Neuron (in vitro differentiated cells): Measurements from ENCODE around the gene CIB4.

Experiments used
- H2AFZ ChIP-seq: one replicate; pipeline ENCODE4 v1.6.1; 2013; ENCODE audit warnings: low read depth, mild to moderate bottlenecking, inconsistent platforms, low read length, moderate library complexity
- H3K27me3 ChIP-seq: one replicate; pipeline ENCODE4 v1.6.1; 2013; ENCODE audit warnings: low read length; ENCODE audit not compliant: insufficient read depth
- H3K36me3 ChIP-seq: one replicate; pipeline ENCODE4 v1.6.1; 2013; ENCODE audit warnings: low read length; ENCODE audit not compliant: insufficient read depth
- H3K4me1 ChIP-seq: one replicate; pipeline ENCODE4 v1.6.1; 2013; ENCODE audit warnings: low read length; ENCODE audit not compliant: insufficient read depth
- H3K4me3 ChIP-seq: 2 replicates; pipeline ENCODE4 v1.5.1; 2013; ENCODE audit warnings: mild to moderate bottlenecking, low read length, moderate library complexity
- H3K9me3 ChIP-seq: one replicate; pipeline ENCODE4 v1.6.1; 2013; ENCODE audit warnings: low read length

CIB4 gene

DNA sequence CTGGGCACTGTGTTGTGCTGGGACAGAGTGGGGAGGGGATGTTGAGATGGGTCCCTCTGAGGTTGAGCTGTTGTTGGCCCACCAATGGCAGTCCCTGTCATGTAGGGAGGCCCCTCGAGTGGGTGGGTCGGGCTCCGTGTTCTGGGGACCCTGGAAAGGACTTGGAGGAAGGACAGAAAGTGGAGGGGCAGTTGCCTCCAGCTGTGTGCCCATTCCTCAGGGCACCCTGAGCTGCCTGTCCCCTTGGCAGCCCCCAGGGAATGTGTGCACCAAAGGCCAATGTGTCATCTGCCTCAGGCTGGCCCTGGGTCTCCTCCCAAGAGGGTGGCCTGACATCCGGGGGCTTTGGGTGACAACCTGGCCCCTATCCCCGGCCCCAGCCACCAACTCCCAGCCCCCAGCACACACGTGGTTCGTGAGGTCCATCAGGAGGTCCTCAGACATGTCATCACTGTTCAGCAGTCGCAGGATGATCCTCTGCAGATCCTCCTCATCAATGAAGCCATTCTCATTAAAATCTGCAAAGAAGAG, 57.7 kb downstream of the CIB4 start:
- no peak overlapping the region for H3K4me3 ChIP-seq
- H2AFZ ChIP-seq, result no peak overlapping the region
- H3K9me3 ChIP-seq, result no peaks in the 10 kb centered on the region
- no peaks in the 10 kb centered on the region for H3K36me3 ChIP-seq
- H3K27me3 ChIP-seq, result peaks cover 11% of the 10 kb centered on the region
- no peaks in the 10 kb centered on the region for H3K4me1 ChIP-seq

GRCh38 chr2:26582890-26583289, 58.3 kb downstream of the CIB4 start:
- peaks cover 11% of the 10 kb centered on the region for H3K27me3 ChIP-seq
- H2AFZ ChIP-seq, result no peak overlapping the region
- no peaks in the 10 kb centered on the region for H3K4me1 ChIP-seq
- no peaks in the 10 kb centered on the region for H3K36me3 ChIP-seq
- no peak overlapping the region for H3K4me3 ChIP-seq
- no peaks in the 10 kb centered on the region for H3K9me3 ChIP-seq

DNA sequence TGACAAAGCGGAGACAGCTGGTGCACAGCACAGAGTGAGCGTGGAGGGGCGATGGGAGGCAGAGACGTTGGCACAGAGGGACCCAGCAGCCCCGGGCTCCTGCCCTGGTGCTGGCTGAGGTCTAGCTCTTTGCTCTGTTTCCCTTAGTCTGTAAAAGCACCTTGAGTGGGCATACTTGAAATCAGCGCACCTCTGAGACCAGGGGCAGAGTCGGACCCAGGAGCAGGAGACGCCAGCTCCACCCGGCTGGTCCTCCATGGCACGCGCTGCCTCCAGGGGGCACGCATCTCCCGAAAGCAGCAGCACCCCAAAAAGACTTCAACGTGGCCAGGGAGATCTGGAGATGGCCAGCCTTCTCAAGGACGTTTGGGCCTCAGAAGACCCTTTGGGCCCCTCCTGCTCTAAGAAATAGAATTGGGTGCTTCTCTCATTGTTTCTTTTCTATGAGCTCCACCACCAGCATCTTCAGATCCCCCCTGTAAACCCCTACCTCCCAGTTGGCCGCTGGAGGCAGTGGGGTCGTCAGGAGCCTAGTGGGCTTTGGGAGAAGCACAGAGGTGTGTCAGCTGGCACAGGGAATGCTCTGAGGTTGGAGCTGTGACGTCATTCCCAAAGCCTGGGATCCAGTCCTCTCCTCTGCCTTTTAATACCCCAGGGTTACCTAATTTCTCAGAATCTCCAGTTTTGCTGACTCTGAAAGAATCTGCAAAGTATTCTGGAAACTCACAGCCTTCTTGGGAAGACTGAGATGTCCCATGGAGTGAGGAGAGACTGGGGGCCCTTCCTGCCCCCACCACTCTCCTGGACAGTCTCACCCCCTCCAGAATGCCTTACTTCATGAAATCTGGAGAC, 58.9 kb downstream of the CIB4 start:
- H3K36me3 ChIP-seq, result no peaks in the 10 kb centered on the region
- peaks cover 11% of the 10 kb centered on the region for H3K27me3 ChIP-seq
- no peaks in the 10 kb centered on the region for H3K4me1 ChIP-seq
- H3K9me3 ChIP-seq, result no peaks in the 10 kb centered on the region
- no peak overlapping the region for H3K4me3 ChIP-seq
- no peak overlapping the region for H2AFZ ChIP-seq

DNA sequence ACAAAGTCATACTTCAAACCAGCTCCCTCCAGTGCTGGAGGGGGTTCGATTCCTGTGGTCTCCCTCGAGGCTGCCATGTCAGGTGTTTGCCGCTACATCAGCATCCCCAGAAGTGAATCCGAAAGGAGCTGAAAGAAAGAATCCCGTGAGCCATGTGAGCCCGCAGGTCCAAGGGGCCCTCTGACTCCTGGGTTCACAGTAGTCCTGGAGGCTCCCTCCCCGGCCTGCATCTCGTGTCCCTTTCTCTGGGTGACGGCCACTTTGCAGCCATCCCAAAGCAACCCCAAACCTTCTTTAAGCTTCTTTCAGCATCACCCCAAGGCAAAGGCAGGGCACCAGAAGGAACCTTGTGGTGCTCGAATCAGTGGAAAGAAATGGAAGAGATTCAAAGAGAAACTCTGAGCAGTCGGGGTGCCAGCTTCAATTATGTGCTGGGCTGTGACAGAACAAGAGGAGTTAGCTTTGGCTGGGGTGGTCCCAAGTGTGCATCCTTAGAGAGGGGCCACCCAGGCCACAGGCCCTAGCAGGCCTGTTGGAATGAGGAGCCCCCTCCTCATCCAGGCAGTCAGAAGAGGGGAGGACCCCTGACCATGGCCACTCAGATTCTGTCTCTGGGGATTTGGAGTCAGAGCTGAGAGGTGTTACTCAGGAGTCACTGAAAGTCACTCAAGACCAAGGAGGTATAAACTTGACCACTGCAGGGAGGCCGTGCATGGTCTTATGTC, 59.7 kb downstream of the CIB4 start:
- peaks cover 13% of the 10 kb centered on the region for H3K27me3 ChIP-seq

DNA sequence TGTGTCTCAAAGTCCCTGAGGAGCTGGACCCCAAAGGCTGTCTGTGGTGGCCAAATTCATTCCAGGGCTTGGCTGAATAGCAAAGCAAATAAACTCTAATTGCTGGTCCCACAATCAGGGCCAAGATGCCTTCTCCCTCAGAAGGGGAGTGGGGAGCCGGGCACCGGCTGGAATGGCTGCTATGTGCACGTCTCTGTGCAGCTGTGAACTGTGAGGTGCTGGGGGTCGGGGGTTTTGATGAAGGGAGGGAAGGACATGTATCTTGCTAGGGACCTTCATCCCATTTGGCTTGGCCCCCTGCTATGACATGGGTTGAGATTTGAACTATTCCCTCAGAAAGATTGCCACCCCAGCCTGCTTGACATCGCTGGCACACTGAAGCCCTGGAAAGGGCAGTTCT, 60.4 kb downstream of the CIB4 start:
- Histone ChIP-seq H3K4me1 (no peaks in the 10 kb centered on the region), H3K4me3 (no peak overlapping the region), H2AFZ (no peak overlapping the region), H3K36me3 (no peaks in the 10 kb centered on the region), H3K9me3 (no peaks in the 10 kb centered on the region), H3K27me3 (peaks cover 9% of the 10 kb centered on the region)

More for the DNA sequence above, 59.7 kb downstream of the CIB4 start:
- Histone ChIP-seq H2AFZ (no peak overlapping the region), H3K36me3 (no peaks in the 10 kb centered on the region), H3K4me1 (no peaks in the 10 kb centered on the region), H3K9me3 (no peaks in the 10 kb centered on the region), H3K4me3 (no peak overlapping the region)

DNA sequence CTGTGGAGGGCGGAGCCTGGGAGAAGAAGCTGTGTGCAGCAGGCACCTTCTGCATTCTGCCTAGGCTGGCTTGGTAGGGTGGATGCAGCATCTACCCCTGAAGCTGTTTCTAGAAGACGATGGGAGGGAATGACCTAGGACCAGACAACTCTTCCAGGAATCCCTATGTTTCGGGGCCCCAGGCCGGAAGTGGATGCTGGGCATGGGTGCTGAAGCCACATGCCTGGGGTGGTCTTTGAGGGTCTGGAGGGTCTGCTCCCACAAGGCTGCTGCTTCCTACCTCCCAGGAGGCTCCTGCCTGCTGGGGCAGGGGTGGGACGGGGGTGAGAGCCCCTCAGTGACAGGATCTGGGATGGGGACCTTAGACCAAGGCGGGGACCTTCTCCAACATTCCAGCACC, 61.0 kb downstream of the CIB4 start:
- no peaks in the 10 kb centered on the region for H3K36me3 ChIP-seq
- no peaks in the 10 kb centered on the region for H3K4me1 ChIP-seq
- no peaks in the 10 kb centered on the region for H3K9me3 ChIP-seq
- H3K4me3 ChIP-seq, result no peak overlapping the region
- peaks cover 6% of the 10 kb centered on the region for H3K27me3 ChIP-seq
- H2AFZ ChIP-seq, result no peak overlapping the region

DNA sequence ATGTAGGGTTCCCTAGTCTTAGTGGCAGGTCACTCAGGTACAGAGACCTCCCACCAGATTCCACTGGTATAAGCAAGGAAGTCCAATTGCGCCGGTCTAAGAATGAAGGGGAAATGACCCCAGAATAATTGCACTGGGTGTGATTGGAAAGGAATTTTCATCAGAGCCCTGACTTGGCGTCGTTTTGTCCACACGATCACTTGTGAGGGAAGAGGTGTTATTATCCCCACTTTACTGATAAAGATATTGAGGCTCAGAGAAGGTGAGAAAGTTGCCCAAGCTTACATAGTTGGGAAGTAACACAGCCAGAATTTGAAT, 61.5 kb downstream of the CIB4 start:
- no peaks in the 10 kb centered on the region for H3K36me3 ChIP-seq
- peaks cover 5% of the 10 kb centered on the region for H3K27me3 ChIP-seq
- no peaks in the 10 kb centered on the region for H3K9me3 ChIP-seq

GRCh38 chr2:26579025-26579722, 62.0 kb downstream of the CIB4 start:
- no peak overlapping the region for H3K4me3 ChIP-seq
- H3K9me3 ChIP-seq, result no peaks in the 10 kb centered on the region
- H2AFZ ChIP-seq, result no peak overlapping the region
- H3K36me3 ChIP-seq, result no peaks in the 10 kb centered on the region
- H3K4me1 ChIP-seq, result no peaks in the 10 kb centered on the region
- peaks cover 5% of the 10 kb centered on the region for H3K27me3 ChIP-seq

More for the DNA sequence above, 61.5 kb downstream of the CIB4 start:
- Histone ChIP-seq H3K4me1 (no peaks in the 10 kb centered on the region), H2AFZ (no peak overlapping the region), H3K4me3 (no peak overlapping the region)

DNA sequence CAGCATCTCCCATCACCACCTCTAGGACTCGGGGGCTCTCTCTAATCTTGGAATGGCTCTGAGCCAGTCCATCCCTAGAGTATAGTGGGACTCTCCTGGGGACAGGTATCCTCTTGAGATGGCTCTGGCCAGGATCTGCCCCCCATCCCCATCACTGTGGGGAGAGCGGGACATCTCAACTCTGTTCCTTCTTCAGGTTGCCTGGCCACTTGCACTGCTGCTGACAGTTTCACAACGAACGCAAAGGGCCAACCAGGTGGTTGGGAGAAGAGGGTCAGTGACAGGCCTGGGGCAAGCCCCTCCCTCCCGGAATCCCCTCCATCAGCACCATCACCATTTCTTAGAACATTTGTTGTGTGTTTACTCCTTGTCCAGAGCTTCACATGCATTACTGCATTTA, 62.6 kb downstream of the CIB4 start:
- Histone ChIP-seq H3K36me3 (no peaks in the 10 kb centered on the region), H2AFZ (no peak overlapping the region), H3K9me3 (no peaks in the 10 kb centered on the region), H3K27me3 (peaks cover 5% of the 10 kb centered on the region), H3K4me3 (no peak overlapping the region), H3K4me1 (no peaks in the 10 kb centered on the region)

GRCh38 chr2:26578113-26578458, 63.1 kb downstream of the CIB4 start:
- no peak overlapping the region for H3K4me3 ChIP-seq
- H3K9me3 ChIP-seq, result no peaks in the 10 kb centered on the region
- no peaks in the 10 kb centered on the region for H3K36me3 ChIP-seq
- H3K27me3 ChIP-seq, result peaks cover 5% of the 10 kb centered on the region
- no peaks in the 10 kb centered on the region for H3K4me1 ChIP-seq
- H2AFZ ChIP-seq, result no peak overlapping the region

DNA sequence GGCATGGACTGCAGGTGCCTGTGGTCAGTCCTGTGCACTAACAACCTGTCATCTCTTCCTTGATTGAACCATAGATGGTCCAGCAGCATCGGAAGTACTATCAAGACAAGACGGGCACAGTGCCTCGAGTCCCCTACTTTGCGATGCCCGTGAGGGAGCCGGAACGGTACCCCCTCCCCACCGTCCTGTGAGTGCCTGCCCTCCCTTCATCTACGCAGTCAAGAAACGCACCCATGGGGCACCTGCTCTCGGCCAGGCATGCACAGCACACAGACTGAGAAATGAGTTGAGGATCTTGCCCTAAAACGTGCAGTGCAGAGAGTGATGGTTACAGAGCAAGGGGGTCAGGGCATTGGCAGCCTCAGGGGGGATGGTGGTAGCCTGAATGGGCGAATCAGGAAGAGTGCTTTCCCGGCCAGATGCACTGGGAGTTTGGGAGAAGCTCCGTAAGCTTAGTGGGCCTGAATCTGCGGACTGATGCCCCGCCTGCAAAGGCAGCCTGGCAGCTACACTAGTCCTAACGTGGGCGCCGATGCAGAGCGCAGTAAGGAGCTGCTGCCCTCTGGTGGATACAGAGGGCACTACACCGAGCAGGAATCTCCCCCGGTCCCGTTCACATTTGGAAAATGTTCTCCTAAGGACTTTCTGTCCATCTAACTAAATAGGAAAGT, 63.6 kb downstream of the CIB4 start:
- Histone ChIP-seq H2AFZ (no peak overlapping the region), H3K27me3 (peaks cover 5% of the 10 kb centered on the region), H3K9me3 (no peaks in the 10 kb centered on the region), H3K4me1 (no peaks in the 10 kb centered on the region), H3K4me3 (no peak overlapping the region), H3K36me3 (no peaks in the 10 kb centered on the region)

DNA sequence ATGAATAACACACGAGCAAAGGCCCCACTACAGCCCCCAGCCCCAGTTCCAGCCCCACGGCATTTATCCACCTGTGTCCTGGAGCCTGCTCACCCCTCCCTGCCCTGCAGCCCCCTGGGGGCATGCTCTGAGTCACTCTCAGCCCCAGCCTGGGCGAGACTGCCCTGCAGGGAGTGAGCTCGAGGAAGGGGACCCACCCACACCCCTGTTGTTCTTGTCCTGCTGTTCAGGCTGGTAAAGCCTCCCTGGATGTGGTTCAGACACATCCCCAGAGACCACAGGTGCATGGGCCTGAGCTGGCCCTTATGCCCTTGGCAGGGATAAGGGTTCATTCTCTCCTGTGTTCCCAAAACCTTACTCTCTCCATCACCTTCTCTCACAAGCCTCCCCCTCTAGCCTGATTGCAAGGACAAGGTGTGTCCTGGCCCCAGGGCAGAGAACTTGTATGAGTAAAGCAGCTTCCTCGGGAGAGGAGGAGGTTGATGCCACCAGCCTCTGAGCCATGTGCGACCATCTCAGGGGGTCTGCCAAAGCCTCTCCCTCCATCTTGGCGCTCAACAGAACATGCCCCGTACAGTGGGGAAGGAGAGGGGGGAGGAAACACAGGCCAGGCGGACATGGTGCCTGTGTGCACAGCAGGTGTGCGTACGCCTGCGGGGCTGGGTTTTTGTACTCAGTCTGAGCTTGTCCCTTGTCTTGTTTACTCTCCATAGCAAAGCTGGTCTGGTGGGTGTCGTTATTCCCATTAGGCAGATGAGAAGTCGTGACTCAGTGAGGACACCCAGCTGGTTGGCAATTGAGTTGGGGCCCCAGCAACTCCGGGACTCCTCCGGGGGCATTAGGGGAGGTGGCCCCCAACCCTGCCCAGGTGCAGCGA, 64.4 kb downstream of the CIB4 start:
- H3K9me3 ChIP-seq, result no peaks in the 10 kb centered on the region
- H2AFZ ChIP-seq, result no peak overlapping the region
- H3K27me3 ChIP-seq, result peaks cover 5% of the 10 kb centered on the region
- H3K4me1 ChIP-seq, result no peaks in the 10 kb centered on the region
- H3K4me3 ChIP-seq, result no peak overlapping the region
- no peaks in the 10 kb centered on the region for H3K36me3 ChIP-seq
